H1 (cell line): Measurements from ENCODE around the gene CIROP. TPM values are rescaled to one million over a fixed set of nuclear protein-coding genes. Genes with fewer than 3 reads are reported as not detected.

Source experiments
- ASH2L ChIP-seq: fragments of 200-600, 300-600 bp; sonication (generic); IDR thresholded peaks from one replicate; pipeline ENCODE4 v1.7.1; 2017; ENCODE audit warnings: low read length
- NANOG ChIP-seq: IDR thresholded peaks from 2 replicates; pipeline ENCODE4 v1.6.1; 2011; ENCODE audit warnings: low read length, low read depth, mild to moderate bottlenecking, inconsistent platforms; ENCODE audit not compliant: insufficient read depth, poor library complexity, severe bottlenecking
- NRF1 ChIP-seq: IDR thresholded peaks from 2 replicates; pipeline ENCODE4 v1.6.1; 2011; ENCODE audit warnings: mild to moderate bottlenecking, low read depth, low read length, improper control_type of control experiment
- RBBP5 ChIP-seq: IDR thresholded peaks from 2 replicates; pipeline ENCODE4 v1.7.1; 2012; ENCODE audit warnings: low read depth, mild to moderate bottlenecking, inconsistent platforms, low read length, moderate library complexity, borderline replicate concordance
- SRF ChIP-seq: IDR thresholded peaks from 2 replicates; pipeline ENCODE4 v1.6.1; 2011; ENCODE audit warnings: mild to moderate bottlenecking, low read depth, low read length, moderate library complexity
- polyA plus RNA-seq, 7 experiments: library from polyadenylated mRNA; depleted of rRNA in 3 of 7; stranded (reverse) in 5 of 7; unstranded in 2 of 7; fragments of >200 nt in 5 of 7; fragments of 200-250 nt in 2 of 7; gene quantifications; 1 replicate in 5 of 7; 2 replicates in 1 of 7; 4 replicates in 1 of 7; pipeline versions ENCODE4 v1.2.1 to v1.2.3, GENCODE V29; 2011 to 2013; ENCODE audit warnings: missing spikeins in 2 of 7, mixed read lengths in 2 of 7
- total RNA-seq: library from RNA; stranded (reverse); fragmentation: NEBNext Ultra II Directional; extraction: Animal tissue kit (Norgen Biotek cat#: 25700); gene quantifications from 2 replicates; pipeline ENCODE4 v1.2.1, GENCODE V29; 2021

The CIROP gene
- total and polyA plus RNA-seq, 2 of the 8 experiments (the other 6 are each of a cell fraction or from before 2014, with no cell fraction given): 0.06 TPM; not detected in 1

DNA sequence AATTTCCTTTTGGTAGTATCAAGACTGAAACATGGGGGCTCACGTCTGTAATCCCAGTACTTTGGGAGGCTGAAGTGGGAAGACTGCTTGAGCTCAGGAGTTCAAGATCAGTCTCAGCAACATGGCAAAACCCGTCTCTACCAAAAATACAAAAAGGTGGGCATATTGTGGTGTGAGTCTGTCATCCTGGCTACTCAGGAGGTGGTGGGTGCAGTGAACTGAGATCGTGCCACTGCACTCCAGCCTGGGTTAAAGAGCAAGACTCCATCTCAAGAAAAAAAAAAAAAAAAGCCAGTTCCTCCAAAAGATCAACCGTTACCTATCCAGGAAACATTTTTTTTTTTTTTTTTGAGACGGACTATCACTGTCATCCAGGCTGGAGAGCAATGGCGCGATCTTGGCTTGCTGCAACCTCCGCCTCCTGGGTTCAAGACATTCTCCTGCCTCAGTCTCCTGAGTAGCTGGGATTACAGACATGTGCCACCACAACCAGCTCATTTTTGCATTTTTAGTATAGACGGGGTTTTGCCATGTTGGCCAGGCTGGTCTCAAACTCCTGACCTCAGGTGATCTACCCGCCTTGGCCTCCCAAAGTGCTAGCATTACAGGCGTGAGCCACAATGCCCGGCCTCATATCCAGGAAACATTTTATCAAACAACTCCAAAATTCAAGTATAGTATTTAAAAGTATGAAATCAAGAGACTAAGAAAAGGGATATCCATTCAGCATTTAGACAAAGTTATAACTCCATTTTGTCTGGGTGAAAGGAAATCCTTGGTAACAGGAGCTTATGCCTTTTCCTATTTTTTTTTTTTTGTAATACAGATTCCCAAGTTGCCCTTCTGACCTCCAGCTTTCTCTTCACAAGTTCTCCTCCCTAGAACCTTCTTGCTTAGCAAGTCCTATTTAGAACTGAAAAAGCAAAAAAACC lies 13.2 kb downstream of the CIROP start (continued):
- TF ChIP-seq ASH2L: no peak
- no peak for TF ChIP-seq NANOG
- TF ChIP-seq SRF: no peak
- TF ChIP-seq NRF1: no peak
- no peak for TF ChIP-seq RBBP5
